K562 (cell line): ENCODE data around the gene PRXL2B.

Experiments used
- ATF1 ChIP-seq, 2 experiments: fragments of 450-650 bp in 1 of 2; IDR thresholded peaks; 2 replicates each; pipeline ENCODE4 v1.6.1; 2016; ENCODE audit warnings: missing compliant biosample characterization in 1 of 2, missing genetic modification characterization in 1 of 2
- ATF7 ChIP-seq: fragments of 450-650 bp; IDR thresholded peaks from 2 replicates; pipeline ENCODE4 v1.7.1; 2014; ENCODE audit warnings: mild to moderate bottlenecking, moderate library complexity
- CTCF ChIP-seq, 3 experiments: IDR thresholded peaks in 2 of 3; conservative IDR thresholded peaks in 1 of 3; 2 replicates each; pipeline ENCODE4 v1.5.1; 2011 to 2012; ENCODE audit warnings: low read length in 3 of 3, mild to moderate bottlenecking in 3 of 3, control low read depth in 2 of 3, improper control_type of control experiment in 1 of 3, inconsistent platforms in 1 of 3, low read depth in 1 of 3, mixed read lengths in 1 of 3, moderate library complexity in 1 of 3; ENCODE audit not compliant: insufficient read depth in 2 of 3
- DEAF1 ChIP-seq: fragments of 450-650 bp; formaldehyde crosslinking; IDR thresholded peaks from 2 replicates; pipeline ENCODE4 v1.4.0; 2020; ENCODE audit warnings: mild to moderate bottlenecking, moderate library complexity
- EP300 ChIP-seq: IDR thresholded peaks from 2 replicates; pipeline ENCODE4 v1.6.1; 2012; ENCODE audit warnings: low read length, improper control_type of control experiment
- JUNB ChIP-seq: fragments of 450-650 bp; formaldehyde crosslinking; conservative IDR thresholded peaks from 2 replicates; pipeline ENCODE4 v1.4.0; 2020; ENCODE audit warnings: mild to moderate bottlenecking
- KDM1A ChIP-seq, 2 experiments: fragments of 450-650 bp; IDR thresholded peaks; 2 replicates each; pipeline ENCODE4 v1.6.1; 2016; ENCODE audit warnings: mild to moderate bottlenecking in 2 of 2
- MXI1 ChIP-seq: IDR thresholded peaks from 2 replicates; pipeline ENCODE4 v1.6.1; 2011; ENCODE audit warnings: low read depth, mild to moderate bottlenecking, improper control_type of control experiment, low read length
- POLR2A ChIP-seq: fragments of 450-650 bp; conservative IDR thresholded peaks from 2 replicates; pipeline ENCODE4 v1.6.1; 2016
- PRDM10 ChIP-seq: fragments of 450-650 bp; IDR thresholded peaks from 2 replicates; pipeline ENCODE4 v1.6.1; 2018; ENCODE audit not compliant: partially characterized antibody
- TAF1 ChIP-seq: IDR thresholded peaks from 2 replicates; pipeline ENCODE4 v1.6.1; 2011; ENCODE audit warnings: mild to moderate bottlenecking, low read length, moderate library complexity; ENCODE audit not compliant: insufficient read depth, control insufficient read depth, severe bottlenecking; ENCODE audit errors: extremely low read depth
- ZKSCAN8 ChIP-seq: fragments of 200-800 bp; sonication (Bioruptor generic); IDR thresholded peaks from 2 replicates; pipeline ENCODE4 v1.6.1; 2016; ENCODE audit warnings: missing genetic modification characterization, missing compliant biosample characterization
- ZNF239 ChIP-seq: fragments of 250-450 bp; sonication (Bioruptor Pico); IDR thresholded peaks from 2 replicates; pipeline ENCODE4 v1.4.0; 2020; ENCODE audit warnings: mild to moderate bottlenecking
- TF ChIP-seq, protein P1 (sequence below), 2 experiments: IDR thresholded peaks; 2 replicates each; pipeline ENCODE4 v1.6.1; 2012; ENCODE audit warnings: improper control_type of control experiment in 2 of 2, low read depth in 2 of 2, low read length in 2 of 2, borderline replicate concordance in 1 of 2

DNA sequence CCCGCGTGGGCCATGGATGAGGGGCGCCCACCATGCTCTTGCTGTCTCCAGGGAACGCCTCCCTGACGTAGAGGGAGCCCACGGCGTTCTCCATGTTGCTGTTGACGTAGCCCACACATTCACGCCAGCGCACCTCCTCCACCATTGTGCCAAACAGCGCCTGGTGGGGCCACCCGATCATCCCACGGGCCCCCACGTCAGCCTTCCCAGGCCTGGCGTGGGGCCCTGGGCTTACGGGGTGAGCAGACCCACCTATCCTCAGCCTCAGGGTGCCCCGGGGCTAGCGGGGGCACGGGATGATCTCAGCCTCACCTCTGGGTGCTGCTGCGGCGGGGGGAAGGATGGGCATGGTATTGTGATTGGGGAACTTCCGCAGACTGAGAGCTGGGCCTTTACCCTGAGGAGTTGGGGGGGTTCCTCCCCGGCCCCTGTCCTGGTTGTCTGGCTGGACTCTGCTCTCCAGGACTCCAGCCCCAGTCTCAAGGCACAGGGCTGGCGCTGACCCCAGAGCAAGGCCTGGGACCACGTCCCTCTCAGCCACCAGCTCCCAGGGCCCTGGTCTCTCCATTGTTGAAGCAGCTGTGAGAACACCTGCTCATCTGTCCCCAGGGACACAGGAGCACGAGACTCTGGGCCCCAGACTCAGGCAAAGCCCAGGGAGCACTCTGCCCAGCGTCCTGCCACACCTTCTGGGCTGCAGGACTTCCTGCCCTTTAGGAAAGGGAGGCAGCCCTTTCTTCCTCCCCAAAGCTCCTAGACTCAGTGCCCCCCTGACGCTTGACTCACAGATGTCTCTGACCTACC is 10.2 kb downstream of the PRXL2B start:
- TF ChIP-seq KDM1A (IDR thresholded peaks at IDR 0.05), result no peak
- TF ChIP-seq ATF1 (CRISPR knock-in tag; IDR thresholded peaks at IDR 0.05), result no peak
- no peak for TF ChIP-seq ATF1 (tag; IDR thresholded peaks at IDR 0.05)
- TF ChIP-seq ZKSCAN8 (CRISPR knock-in tag), result no peak
- TF ChIP-seq POLR2A, result no peak
- TF ChIP-seq JUNB (CRISPR knock-in tag), result no peak
- no peak for TF ChIP-seq TAF1
- TF ChIP-seq, protein P1, sequence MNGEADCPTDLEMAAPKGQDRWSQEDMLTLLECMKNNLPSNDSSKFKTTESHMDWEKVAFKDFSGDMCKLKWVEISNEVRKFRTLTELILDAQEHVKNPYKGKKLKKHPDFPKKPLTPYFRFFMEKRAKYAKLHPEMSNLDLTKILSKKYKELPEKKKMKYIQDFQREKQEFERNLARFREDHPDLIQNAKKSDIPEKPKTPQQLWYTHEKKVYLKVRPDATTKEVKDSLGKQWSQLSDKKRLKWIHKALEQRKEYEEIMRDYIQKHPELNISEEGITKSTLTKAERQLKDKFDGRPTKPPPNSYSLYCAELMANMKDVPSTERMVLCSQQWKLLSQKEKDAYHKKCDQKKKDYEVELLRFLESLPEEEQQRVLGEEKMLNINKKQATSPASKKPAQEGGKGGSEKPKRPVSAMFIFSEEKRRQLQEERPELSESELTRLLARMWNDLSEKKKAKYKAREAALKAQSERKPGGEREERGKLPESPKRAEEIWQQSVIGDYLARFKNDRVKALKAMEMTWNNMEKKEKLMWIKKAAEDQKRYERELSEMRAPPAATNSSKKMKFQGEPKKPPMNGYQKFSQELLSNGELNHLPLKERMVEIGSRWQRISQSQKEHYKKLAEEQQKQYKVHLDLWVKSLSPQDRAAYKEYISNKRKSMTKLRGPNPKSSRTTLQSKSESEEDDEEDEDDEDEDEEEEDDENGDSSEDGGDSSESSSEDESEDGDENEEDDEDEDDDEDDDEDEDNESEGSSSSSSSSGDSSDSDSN (IDR thresholded peaks at IDR 0.05; ENCODE audit: borderline replicate concordance in 1 of 2, low read depth in 2 of 2, low read length in 2 of 2), result no peak
- TF ChIP-seq DEAF1 (CRISPR knock-in tag), result no peak
- no peak for TF ChIP-seq ATF7
- no peak for TF ChIP-seq CTCF (IDR thresholded peaks at IDR 0.05 in 2 of 3, conservative IDR thresholded peaks at IDR 0.05 in 1 of 3; ENCODE audit: insufficient read depth in 2 of 3, low read depth in 1 of 3, low read length in 3 of 3)
- no peak for TF ChIP-seq ZNF239 (CRISPR knock-in tag)
- TF ChIP-seq EP300, result no peak
- no peak for TF ChIP-seq PRDM10
- no peak for TF ChIP-seq MXI1
